ENCODE measurements around the gene PRRG2.

GRCh38 chr19:49592486-49593232 is 11.5 kb downstream of the PRRG2 start:
- TF ChIP-seq CTCF (IDR thresholded peaks at IDR 0.05) = no peak
- no peak for TF ChIP-seq POLR2A (IDR thresholded peaks at IDR 0.05)

All from body of pancreas (tissue), 4 donors.